ENCODE results near the gene KRT34.

The KRT34 gene

GRCh38 chr17:41329279-41329948 is 52.7 kb downstream of the KRT34 start:
- DNase-seq = no peak

GRCh38 chr17:41328207-41328606 is 53.9 kb downstream of the KRT34 start:
- DNase-seq = no peak

Measured in right forelimb (tissue), 1 donor.